PFSK-1 (cell line): ENCODE measurements around the gene NR3C2.

Experiments
- POLR2AphosphoS5 ChIP-seq: IDR thresholded peaks from 2 replicates; pipeline ENCODE4 v1.6.1; 2012; ENCODE audit warnings: low read depth, mild to moderate bottlenecking, control low read depth, low read length, moderate library complexity
- REST ChIP-seq, 2 experiments: IDR thresholded peaks; 2 replicates each; pipeline versions ENCODE4 v1.6.1 to v1.8.0; 2011 to 2012; ENCODE audit warnings: low read depth in 2 of 2, low read length in 2 of 2, control low read depth in 1 of 2, inconsistent platforms in 1 of 2, mild to moderate bottlenecking in 1 of 2, moderate library complexity in 1 of 2; ENCODE audit not compliant: insufficient read depth in 1 of 2
- SIN3A ChIP-seq: IDR thresholded peaks from 2 replicates; pipeline ENCODE4 v1.6.1; 2012; ENCODE audit warnings: mild to moderate bottlenecking, low read length, moderate library complexity, borderline replicate concordance; ENCODE audit not compliant: insufficient read depth
- TAF1 ChIP-seq: IDR thresholded peaks from 2 replicates; pipeline ENCODE4 v1.6.1; 2012; ENCODE audit warnings: low read length, control low read depth, borderline replicate concordance; ENCODE audit not compliant: insufficient read depth

DNA sequence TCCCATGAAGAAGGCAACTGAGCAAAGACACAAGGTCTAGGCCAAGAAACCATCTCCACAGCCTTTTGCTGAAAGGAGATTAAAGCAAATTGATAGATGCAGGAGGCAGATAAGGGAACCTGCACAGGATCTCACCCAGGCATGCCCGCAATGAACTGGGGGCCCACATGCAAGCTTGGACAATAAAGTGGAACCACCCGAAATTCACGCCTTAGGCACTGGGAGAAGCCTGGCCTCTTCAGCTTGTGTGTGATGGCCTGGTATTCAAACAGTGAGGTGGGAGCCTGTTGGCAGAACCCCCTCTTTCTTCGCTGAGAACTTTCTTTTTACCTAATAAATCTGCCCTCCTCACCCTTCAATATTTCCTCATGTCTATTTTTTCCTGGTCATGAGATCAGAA, 213.2 kb downstream of the NR3C2 start:
- no peak for TF ChIP-seq REST (IDR thresholded peaks at IDR 0.05; ENCODE audit: insufficient read depth in 1 of 2, low read depth in 2 of 2, low read length in 2 of 2)
- no peak for TF ChIP-seq TAF1
- TF ChIP-seq POLR2AphosphoS5, result no peak
- no peak for TF ChIP-seq SIN3A
